DMS 273 (cell line): ENCODE measurements around the gene HADHA.

Source experiments
- DNase-seq: peaks from one replicate; lab custom pipeline; 2025; ENCODE audit not compliant: unreplicated experiment; lab: John Stamatoyannopoulos, UW

HADHA gene

DNA sequence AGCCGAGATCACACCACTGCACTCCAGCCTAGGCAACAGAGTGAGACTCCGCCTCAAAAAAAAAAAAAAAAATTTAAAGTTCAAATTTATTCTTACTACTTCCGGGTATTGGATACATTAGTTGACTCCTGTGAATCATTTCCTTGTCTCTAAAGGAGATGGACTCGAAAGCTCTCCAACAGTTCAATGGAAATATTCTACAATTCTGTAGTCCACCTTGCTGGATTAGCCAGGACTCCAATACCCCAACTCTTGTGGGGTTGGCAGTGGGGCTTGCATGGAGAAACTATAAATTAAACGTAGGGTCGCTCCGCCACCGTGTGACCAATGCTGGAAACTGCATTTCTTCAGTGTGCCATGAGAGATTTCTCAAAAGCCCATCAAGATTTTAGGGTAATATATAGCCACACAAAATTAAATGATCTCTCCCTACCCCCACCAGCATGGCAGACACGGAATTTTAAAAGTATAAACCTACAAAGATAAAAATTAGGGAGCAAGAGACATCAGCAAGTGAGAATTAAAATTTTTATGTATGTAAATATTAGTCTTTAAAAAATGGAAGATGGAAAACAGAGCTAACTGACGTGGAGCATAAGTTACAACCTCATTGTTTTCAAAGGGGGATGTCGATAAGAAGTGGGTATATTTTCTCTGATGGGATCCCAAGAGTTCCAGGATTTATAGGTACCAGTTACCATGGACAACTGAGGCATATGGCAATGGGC, 99.3 kb downstream of the HADHA start:
- DNase-seq: peak; percentile 89

- DNase-seq: no peak
Observed at GRCh38 chr2:26144031-26144430, 100.4 kb downstream of the HADHA start.

DNA sequence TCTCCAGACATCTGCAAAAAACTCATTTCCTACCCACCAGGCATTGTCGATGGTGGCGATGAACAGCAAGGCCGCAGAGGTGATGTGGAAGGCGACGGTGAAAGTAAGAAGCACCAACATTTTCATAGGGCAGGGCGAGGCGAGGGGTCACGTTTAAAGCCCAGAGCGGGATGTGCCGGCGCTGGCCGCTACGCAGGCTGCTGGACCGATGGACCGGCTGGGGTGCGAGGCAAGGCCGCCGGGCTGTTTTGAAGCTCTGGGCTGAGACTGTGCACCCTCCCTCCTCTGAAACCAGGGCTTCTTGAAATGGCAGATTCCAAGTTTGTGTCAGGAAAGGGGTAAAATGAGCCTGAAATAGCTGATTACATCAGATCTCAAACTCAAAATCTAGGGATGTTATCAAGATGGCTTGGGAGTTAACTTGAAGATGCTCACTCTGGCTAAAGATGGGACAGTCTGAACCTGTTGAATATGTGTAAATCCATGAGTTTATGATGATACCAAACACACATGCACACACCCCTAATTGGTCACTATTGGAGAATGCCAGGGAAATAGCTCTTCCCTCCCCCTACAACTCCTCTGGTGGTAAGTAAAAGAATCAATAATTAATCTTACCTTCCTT, 103.2 kb downstream of the HADHA start:
- no peak for DNase-seq
